Middle frontal gyrus (tissue), 1 donor: ENCODE measurements around the gene CACNA2D1.

Experiments
- DNase-seq: peaks from one replicate; pipeline ENCODE4 v3.0.0-alpha.2; 2015; ENCODE audit warnings: low spot score; ENCODE audit errors: extremely low spot score

Gene CACNA2D1

GRCh38 chr7:82345886-82346285 is 97.7 kb downstream of the CACNA2D1 start:
- DNase-seq: no peak

GRCh38 chr7:82343716-82344115 is 99.9 kb downstream of the CACNA2D1 start:
- no peak for DNase-seq

- DNase-seq: no peak
These were observed 103.6 kb downstream of the CACNA2D1 start for GRCh38 chr7:82339958-82340357.

- no peak for DNase-seq
These were observed 107.7 kb downstream of the CACNA2D1 start for GRCh38 chr7:82335927-82336326.

GRCh38 chr7:82335001-82335400 is 108.6 kb downstream of the CACNA2D1 start:
- DNase-seq: no peak

GRCh38 chr7:82331234-82331633 is 112.3 kb downstream of the CACNA2D1 start:
- DNase-seq: no peak

- DNase-seq: no peak
These were observed 112.8 kb downstream of the CACNA2D1 start for GRCh38 chr7:82330706-82331215.

GRCh38 chr7:82327898-82328297 is 115.7 kb downstream of the CACNA2D1 start:
- no peak for DNase-seq

GRCh38 chr7:82325416-82325815 is 118.2 kb downstream of the CACNA2D1 start:
- DNase-seq: no peak

- no peak for DNase-seq
These were observed 119.8 kb downstream of the CACNA2D1 start for GRCh38 chr7:82323806-82324205.

- peak; percentile 55 for DNase-seq
These were observed 123.9 kb downstream of the CACNA2D1 start for GRCh38 chr7:82319674-82320118.

GRCh38 chr7:82318786-82319185 is 124.8 kb downstream of the CACNA2D1 start:
- DNase-seq: no peak

- DNase-seq: no peak
These were observed 125.8 kb downstream of the CACNA2D1 start for GRCh38 chr7:82317760-82318159.

GRCh38 chr7:82317257-82317721 is 126.3 kb downstream of the CACNA2D1 start:
- DNase-seq: no peak

- no peak for DNase-seq
These were observed 130.3 kb downstream of the CACNA2D1 start for GRCh38 chr7:82313269-82313668.

- DNase-seq: no peak
These were observed 130.9 kb downstream of the CACNA2D1 start for GRCh38 chr7:82312646-82313045.

- no peak for DNase-seq
These were observed 138.1 kb downstream of the CACNA2D1 start for GRCh38 chr7:82305347-82306005.

GRCh38 chr7:82294865-82295264 is 148.7 kb downstream of the CACNA2D1 start:
- no peak for DNase-seq

GRCh38 chr7:82294382-82294784 is 149.2 kb downstream of the CACNA2D1 start:
- no peak for DNase-seq

- no peak for DNase-seq
These were observed 150.1 kb downstream of the CACNA2D1 start for GRCh38 chr7:82293467-82293866.

GRCh38 chr7:82291931-82292330 is 151.6 kb downstream of the CACNA2D1 start:
- no peak for DNase-seq

GRCh38 chr7:82289889-82290288 is 153.7 kb downstream of the CACNA2D1 start:
- DNase-seq: no peak

GRCh38 chr7:82289152-82289535 is 154.4 kb downstream of the CACNA2D1 start:
- DNase-seq: no peak
